Gastrocnemius medialis (tissue), 4 donors: Measurements from ENCODE around the gene MYO1B.

Experiments used
- POLR2A ChIP-seq, 2 donors: fragments of 450-650 bp; IDR thresholded peaks; one replicate each; pipeline ENCODE4 v1.6.1; 2017; ENCODE audit warnings: antibody characterized with exemption in 2 of 2, mild to moderate bottlenecking in 2 of 2, moderate library complexity in 2 of 2
- TF ChIP-seq, protein P1 (sequence below), 5 experiments: fragments of 450-650 bp in 3 of 5; fragments of 200-600 bp in 2 of 5; sonication (generic) in 2 of 5; IDR thresholded peaks in 4 of 5; conservative IDR thresholded peaks in 1 of 5; 1 replicate in 4 of 5; 2 replicates in 1 of 5; pipeline ENCODE4 v1.5.1; 2016 to 2019; ENCODE audit warnings: antibody characterized with exemption in 5 of 5, mild to moderate bottlenecking in 3 of 5, moderate library complexity in 3 of 5

DNA sequence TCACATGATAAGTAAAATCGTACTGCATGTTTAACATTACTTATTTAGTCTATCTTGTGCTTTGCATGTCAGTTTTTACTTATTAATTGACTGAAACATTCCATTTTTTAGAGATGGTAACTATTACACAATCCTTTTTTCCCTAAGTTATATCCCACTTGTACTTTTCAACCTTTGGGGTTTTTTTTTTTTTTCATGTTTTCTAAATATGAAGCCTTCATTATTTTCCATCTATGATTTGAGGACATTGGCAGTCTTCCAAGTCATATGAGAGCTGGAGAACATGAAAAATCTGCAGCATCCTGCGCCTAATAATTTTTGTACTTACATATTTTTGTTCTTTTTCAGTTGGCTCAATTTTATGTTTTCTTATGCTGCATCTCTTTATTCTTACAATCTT lies 113.9 kb downstream of the MYO1B start:
- TF ChIP-seq, protein P1, sequence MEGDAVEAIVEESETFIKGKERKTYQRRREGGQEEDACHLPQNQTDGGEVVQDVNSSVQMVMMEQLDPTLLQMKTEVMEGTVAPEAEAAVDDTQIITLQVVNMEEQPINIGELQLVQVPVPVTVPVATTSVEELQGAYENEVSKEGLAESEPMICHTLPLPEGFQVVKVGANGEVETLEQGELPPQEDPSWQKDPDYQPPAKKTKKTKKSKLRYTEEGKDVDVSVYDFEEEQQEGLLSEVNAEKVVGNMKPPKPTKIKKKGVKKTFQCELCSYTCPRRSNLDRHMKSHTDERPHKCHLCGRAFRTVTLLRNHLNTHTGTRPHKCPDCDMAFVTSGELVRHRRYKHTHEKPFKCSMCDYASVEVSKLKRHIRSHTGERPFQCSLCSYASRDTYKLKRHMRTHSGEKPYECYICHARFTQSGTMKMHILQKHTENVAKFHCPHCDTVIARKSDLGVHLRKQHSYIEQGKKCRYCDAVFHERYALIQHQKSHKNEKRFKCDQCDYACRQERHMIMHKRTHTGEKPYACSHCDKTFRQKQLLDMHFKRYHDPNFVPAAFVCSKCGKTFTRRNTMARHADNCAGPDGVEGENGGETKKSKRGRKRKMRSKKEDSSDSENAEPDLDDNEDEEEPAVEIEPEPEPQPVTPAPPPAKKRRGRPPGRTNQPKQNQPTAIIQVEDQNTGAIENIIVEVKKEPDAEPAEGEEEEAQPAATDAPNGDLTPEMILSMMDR (IDR thresholded peaks at IDR 0.05 in 4 of 5, conservative IDR thresholded peaks at IDR 0.05 in 1 of 5): no peak
- no peak for TF ChIP-seq POLR2A (IDR thresholded peaks at IDR 0.05)
